ENCODE results near the gene ICAM5. TPM values are rescaled to one million over a fixed set of nuclear protein-coding genes. Genes with fewer than 3 reads are reported as not detected.

Gene ICAM5
- total RNA-seq, 1 experiment from 2014 or later = 19.5 TPM

DNA sequence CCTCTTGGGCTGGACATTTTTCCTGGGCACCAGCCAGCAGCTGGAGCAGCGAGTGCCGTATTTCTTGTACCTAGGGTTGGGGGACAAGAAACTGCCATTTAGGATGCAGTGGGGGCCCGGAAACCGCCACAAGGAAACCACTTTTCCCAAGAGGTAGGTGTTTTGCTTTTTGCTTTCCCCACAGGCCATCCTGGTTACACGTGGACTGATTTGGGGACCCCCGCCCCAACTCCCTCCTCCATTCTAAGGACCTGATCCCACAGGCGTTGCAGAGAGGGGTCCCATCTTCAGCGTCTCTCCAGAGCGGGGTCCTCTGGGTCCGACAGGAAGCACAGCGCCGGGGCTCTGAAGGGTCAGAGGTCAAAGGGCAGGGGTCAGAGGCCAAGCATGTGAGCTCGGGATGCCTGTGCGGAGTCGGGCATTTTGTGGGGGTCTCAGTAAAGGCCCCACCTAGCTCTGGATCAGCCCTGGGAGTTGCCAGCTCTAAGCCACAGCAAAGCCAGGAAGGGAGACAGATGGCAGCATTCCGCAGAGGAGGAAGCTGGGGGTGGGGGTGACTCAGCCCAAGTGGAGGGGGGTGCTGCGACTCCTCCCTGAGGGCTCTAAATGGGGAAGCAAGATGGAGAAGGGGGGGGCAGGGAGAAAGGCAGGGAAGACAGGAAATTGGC is 15.5 kb downstream of the ICAM5 start:
- CTCF ChIA-PET = interaction anchor here (0.6 kb wide), 1 partner anchor 1928 kb away, joined by 4 read pairs; no protein-coding TSS in a partner anchor
- in situ Hi-C loops (cut with HindIII; ENCODE audit: low pct_unique_long_range_greater_than_20kb, low sequenced_read_pairs) = no loop called here
- no TSS peak for BruUV-seq (replicated peaks)

GRCh38 chr19:10306327-10306726 is 16.6 kb downstream of the ICAM5 start:
- ChIA-PET CTCF (no interaction called here), POLR2A (interaction anchor here (0.6 kb wide), 1 partner anchor 8 kb away, joined by 6 read pairs; no protein-coding TSS in a partner anchor)
- ATAC-seq = no peak

More for the DNA sequence above, 15.5 kb downstream of the ICAM5 start:
- H3K27me3 ChIP-seq (ENCODE audit: control insufficient read depth, insufficient read depth, low read length) = no peaks in the 10 kb centered on the region
- TF ChIP-seq TCF7L2 (IDR thresholded peaks at IDR 0.05; ENCODE audit: low read depth, low read length) (no peak), SIN3A (IDR thresholded peaks at IDR 0.05; ENCODE audit: borderline replicate concordance, insufficient read depth, low read depth, low read length) (no peak), POLR2AphosphoS5 (IDR thresholded peaks at IDR 0.05; ENCODE audit: low read depth, low read length) (no peak)
- TF ChIP-seq, protein P1, sequence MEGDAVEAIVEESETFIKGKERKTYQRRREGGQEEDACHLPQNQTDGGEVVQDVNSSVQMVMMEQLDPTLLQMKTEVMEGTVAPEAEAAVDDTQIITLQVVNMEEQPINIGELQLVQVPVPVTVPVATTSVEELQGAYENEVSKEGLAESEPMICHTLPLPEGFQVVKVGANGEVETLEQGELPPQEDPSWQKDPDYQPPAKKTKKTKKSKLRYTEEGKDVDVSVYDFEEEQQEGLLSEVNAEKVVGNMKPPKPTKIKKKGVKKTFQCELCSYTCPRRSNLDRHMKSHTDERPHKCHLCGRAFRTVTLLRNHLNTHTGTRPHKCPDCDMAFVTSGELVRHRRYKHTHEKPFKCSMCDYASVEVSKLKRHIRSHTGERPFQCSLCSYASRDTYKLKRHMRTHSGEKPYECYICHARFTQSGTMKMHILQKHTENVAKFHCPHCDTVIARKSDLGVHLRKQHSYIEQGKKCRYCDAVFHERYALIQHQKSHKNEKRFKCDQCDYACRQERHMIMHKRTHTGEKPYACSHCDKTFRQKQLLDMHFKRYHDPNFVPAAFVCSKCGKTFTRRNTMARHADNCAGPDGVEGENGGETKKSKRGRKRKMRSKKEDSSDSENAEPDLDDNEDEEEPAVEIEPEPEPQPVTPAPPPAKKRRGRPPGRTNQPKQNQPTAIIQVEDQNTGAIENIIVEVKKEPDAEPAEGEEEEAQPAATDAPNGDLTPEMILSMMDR (IDR thresholded peaks at IDR 0.05) = no peak
- TF ChIP-seq, protein P2, sequence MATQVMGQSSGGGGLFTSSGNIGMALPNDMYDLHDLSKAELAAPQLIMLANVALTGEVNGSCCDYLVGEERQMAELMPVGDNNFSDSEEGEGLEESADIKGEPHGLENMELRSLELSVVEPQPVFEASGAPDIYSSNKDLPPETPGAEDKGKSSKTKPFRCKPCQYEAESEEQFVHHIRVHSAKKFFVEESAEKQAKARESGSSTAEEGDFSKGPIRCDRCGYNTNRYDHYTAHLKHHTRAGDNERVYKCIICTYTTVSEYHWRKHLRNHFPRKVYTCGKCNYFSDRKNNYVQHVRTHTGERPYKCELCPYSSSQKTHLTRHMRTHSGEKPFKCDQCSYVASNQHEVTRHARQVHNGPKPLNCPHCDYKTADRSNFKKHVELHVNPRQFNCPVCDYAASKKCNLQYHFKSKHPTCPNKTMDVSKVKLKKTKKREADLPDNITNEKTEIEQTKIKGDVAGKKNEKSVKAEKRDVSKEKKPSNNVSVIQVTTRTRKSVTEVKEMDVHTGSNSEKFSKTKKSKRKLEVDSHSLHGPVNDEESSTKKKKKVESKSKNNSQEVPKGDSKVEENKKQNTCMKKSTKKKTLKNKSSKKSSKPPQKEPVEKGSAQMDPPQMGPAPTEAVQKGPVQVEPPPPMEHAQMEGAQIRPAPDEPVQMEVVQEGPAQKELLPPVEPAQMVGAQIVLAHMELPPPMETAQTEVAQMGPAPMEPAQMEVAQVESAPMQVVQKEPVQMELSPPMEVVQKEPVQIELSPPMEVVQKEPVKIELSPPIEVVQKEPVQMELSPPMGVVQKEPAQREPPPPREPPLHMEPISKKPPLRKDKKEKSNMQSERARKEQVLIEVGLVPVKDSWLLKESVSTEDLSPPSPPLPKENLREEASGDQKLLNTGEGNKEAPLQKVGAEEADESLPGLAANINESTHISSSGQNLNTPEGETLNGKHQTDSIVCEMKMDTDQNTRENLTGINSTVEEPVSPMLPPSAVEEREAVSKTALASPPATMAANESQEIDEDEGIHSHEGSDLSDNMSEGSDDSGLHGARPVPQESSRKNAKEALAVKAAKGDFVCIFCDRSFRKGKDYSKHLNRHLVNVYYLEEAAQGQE (IDR thresholded peaks at IDR 0.05; ENCODE audit: insufficient read depth in 1 of 2, low read depth in 2 of 2, low read length in 1 of 2) = no peak
- intact Hi-C loops (cut with micrococcal nuclease; ENCODE audit: unreplicated experiment) = no loop called here
- no peaks in the 10 kb centered on the region for H3K9me3 ChIP-seq (ENCODE audit: control insufficient read depth, insufficient read depth, low read depth, low read length)
- POLR2A ChIA-PET = no interaction called here
- DNase-seq (ENCODE audit: low read depth, low spot score) = no peak
- no peaks in the 10 kb centered on the region for H3K36me3 ChIP-seq (ENCODE audit: control insufficient read depth, insufficient read depth, low read length)
- no peak overlapping the region for H3K4me3 ChIP-seq (ENCODE audit: low read depth in 2 of 2, low read length in 2 of 2)
- H3K4me1 ChIP-seq (ENCODE audit: control insufficient read depth, insufficient read depth, low read length) = no peaks in the 10 kb centered on the region
- ATAC-seq = no peak
- H3K27ac ChIP-seq (ENCODE audit: low read length) = no peak overlapping the region

More at GRCh38 chr19:10306327-10306726, 16.6 kb downstream of the ICAM5 start:
- intact Hi-C loops (cut with micrococcal nuclease; ENCODE audit: unreplicated experiment) (no loop called here), in situ Hi-C loops (cut with HindIII; ENCODE audit: low pct_unique_long_range_greater_than_20kb, low sequenced_read_pairs) (no loop called here)
- no peak for DNase-seq (ENCODE audit: low read depth, low spot score)
- BruUV-seq (replicated peaks) = no TSS peak
- no peaks in the 10 kb centered on the region for H3K36me3 ChIP-seq (ENCODE audit: control insufficient read depth, insufficient read depth, low read length)
- no peak overlapping the region for H3K27ac ChIP-seq (ENCODE audit: low read length)
- H3K9me3 ChIP-seq (ENCODE audit: control insufficient read depth, insufficient read depth, low read depth, low read length) = no peaks in the 10 kb centered on the region
- no peaks in the 10 kb centered on the region for H3K27me3 ChIP-seq (ENCODE audit: control insufficient read depth, insufficient read depth, low read length)
- H3K4me3 ChIP-seq (ENCODE audit: low read depth in 2 of 2, low read length in 2 of 2) = no peak overlapping the region
- TF ChIP-seq, protein P2 (IDR thresholded peaks at IDR 0.05; ENCODE audit: insufficient read depth in 1 of 2, low read depth in 2 of 2, low read length in 1 of 2) = no peak
- TF ChIP-seq SIN3A (IDR thresholded peaks at IDR 0.05; ENCODE audit: borderline replicate concordance, insufficient read depth, low read depth, low read length) (no peak), POLR2AphosphoS5 (IDR thresholded peaks at IDR 0.05; ENCODE audit: low read depth, low read length) (no peak), TCF7L2 (IDR thresholded peaks at IDR 0.05; ENCODE audit: low read depth, low read length) (no peak)
- TF ChIP-seq, protein P1 (IDR thresholded peaks at IDR 0.05) = no peak
- no peaks in the 10 kb centered on the region for H3K4me1 ChIP-seq (ENCODE audit: control insufficient read depth, insufficient read depth, low read length)

All from Panc1 (cell line).